HG03066 (cell line): ENCODE measurements around the gene VMP1.
"Not testable (repeated sequence)": the region's sequence is repeated elsewhere in the genome, so short reads cannot be mapped to it uniquely, and the experiment has no call there.

Experiments
- ATAC-seq: cut with Tn5 transposase; IDR thresholded peaks from one replicate; pipeline ENCODE4 v1.9.1; 2021; ENCODE audit warnings: low read depth; ENCODE audit not compliant: unreplicated experiment

VMP1 gene

GRCh38 chr17:59753522-59754467 is 46.3 kb downstream of the VMP1 start:
- peak; percentile 60 for ATAC-seq

GRCh38 chr17:59754552-59754951 is 47.1 kb downstream of the VMP1 start:
- no peak for ATAC-seq

- not testable (repeated sequence) for ATAC-seq
Measured at GRCh38 chr17:59755069-59755468, 47.6 kb downstream of the VMP1 start.

- ATAC-seq, result no peak
Measured at GRCh38 chr17:59756236-59756818, 48.9 kb downstream of the VMP1 start.

GRCh38 chr17:59757043-59757442 is 49.6 kb downstream of the VMP1 start:
- ATAC-seq, result no peak

GRCh38 chr17:59757470-59757869 is 50.0 kb downstream of the VMP1 start:
- ATAC-seq, result no peak

- ATAC-seq, result no peak
Measured at GRCh38 chr17:59757881-59758385, 50.5 kb downstream of the VMP1 start.

- not testable (repeated sequence) for ATAC-seq
Measured at GRCh38 chr17:59758998-59759651, 51.7 kb downstream of the VMP1 start.

- ATAC-seq, result no peak
Measured at GRCh38 chr17:59760160-59760559, 52.7 kb downstream of the VMP1 start.

GRCh38 chr17:59761385-59762048 is 54.1 kb downstream of the VMP1 start:
- ATAC-seq, result no peak

- no peak for ATAC-seq
Measured at GRCh38 chr17:59762049-59762823, 54.8 kb downstream of the VMP1 start.

- ATAC-seq, result no peak
Measured at GRCh38 chr17:59762824-59763374, 55.4 kb downstream of the VMP1 start.

- no peak for ATAC-seq
Measured at GRCh38 chr17:59763861-59764260, 56.4 kb downstream of the VMP1 start.

- ATAC-seq, result no peak
Measured at GRCh38 chr17:59764292-59764741, 56.9 kb downstream of the VMP1 start.

GRCh38 chr17:59765038-59765437 is 57.6 kb downstream of the VMP1 start:
- no peak for ATAC-seq

- no peak for ATAC-seq
Measured at GRCh38 chr17:59766491-59766890, 59.0 kb downstream of the VMP1 start.

GRCh38 chr17:59767176-59767575 is 59.7 kb downstream of the VMP1 start:
- no peak for ATAC-seq

GRCh38 chr17:59769887-59770286 is 62.4 kb downstream of the VMP1 start:
- ATAC-seq, result no peak

- no peak for ATAC-seq
Measured at GRCh38 chr17:59771093-59771492, 63.6 kb downstream of the VMP1 start.
